ENCODE data around the gene PRUNE2.

The PRUNE2 gene

GRCh38 chr9:76944011-76944410 lies 38.1 kb upstream of the PRUNE2 start:
- no peak overlapping the region for H3K4me3 ChIP-seq (ENCODE audit: low read depth in 1 of 2, low read length in 2 of 2)
- H3K9ac ChIP-seq (ENCODE audit: low read depth, low read length), result no peak overlapping the region
- H3K79me2 ChIP-seq (ENCODE audit: insufficient read depth, low read length), result no peaks in the 10 kb centered on the region
- no peak for ATAC-seq (ENCODE audit: insufficient read depth, low read depth)
- no peaks in the 10 kb centered on the region for H3K27me3 ChIP-seq (ENCODE audit: insufficient read depth, low read length, poor library complexity)
- H3K9me3 ChIP-seq (ENCODE audit: insufficient read depth, low read length, severe bottlenecking), result no peaks in the 10 kb centered on the region
- H3K36me3 ChIP-seq (ENCODE audit: insufficient read depth, low read length), result no peaks in the 10 kb centered on the region
- H3K4me1 ChIP-seq (ENCODE audit: insufficient read depth, low read length), result no peaks in the 10 kb centered on the region
- H3K27ac ChIP-seq (ENCODE audit: low read length), result no peak overlapping the region
- no peak for DNase-seq
- no peaks in the 10 kb centered on the region for H4K20me1 ChIP-seq (ENCODE audit: insufficient read depth, low read length)
- H2AFZ ChIP-seq (ENCODE audit: low read depth, low read length), result no peak overlapping the region
- H3K4me2 ChIP-seq (ENCODE audit: insufficient read depth, low read length), result no peak overlapping the region
- TF ChIP-seq CTCF (IDR thresholded peaks at IDR 0.05; ENCODE audit: borderline replicate concordance, extremely low read depth, low read length, poor library complexity, severe bottlenecking) (no peak), EZH2 (IDR thresholded peaks at IDR 0.05; ENCODE audit: borderline replicate concordance, low read depth, low read length, severe bottlenecking) (no peak)

GRCh38 chr9:76943054-76943453 lies 37.1 kb upstream of the PRUNE2 start:
- no peak for DNase-seq
- TF ChIP-seq CTCF (IDR thresholded peaks at IDR 0.05; ENCODE audit: borderline replicate concordance, extremely low read depth, low read length, poor library complexity, severe bottlenecking) (no peak), EZH2 (IDR thresholded peaks at IDR 0.05; ENCODE audit: borderline replicate concordance, low read depth, low read length, severe bottlenecking) (no peak)
- no peaks in the 10 kb centered on the region for H3K27me3 ChIP-seq (ENCODE audit: insufficient read depth, low read length, poor library complexity)

GRCh38 chr9:76932757-76933156 lies 26.8 kb upstream of the PRUNE2 start:
- TF ChIP-seq CTCF (IDR thresholded peaks at IDR 0.05; ENCODE audit: borderline replicate concordance, extremely low read depth, low read length, poor library complexity, severe bottlenecking), result no peak
- TF ChIP-seq EZH2 (IDR thresholded peaks at IDR 0.05; ENCODE audit: borderline replicate concordance, low read depth, low read length, severe bottlenecking), result no peak
- no peak for DNase-seq
- H3K4me3 ChIP-seq (ENCODE audit: low read depth in 1 of 2, low read length in 2 of 2), result no peak overlapping the region

More at GRCh38 chr9:76943054-76943453, 37.1 kb upstream of the PRUNE2 start:
- H3K4me1 ChIP-seq (ENCODE audit: insufficient read depth, low read length), result no peaks in the 10 kb centered on the region
- no peaks in the 10 kb centered on the region for H4K20me1 ChIP-seq (ENCODE audit: insufficient read depth, low read length)
- H3K4me3 ChIP-seq (ENCODE audit: low read depth in 1 of 2, low read length in 2 of 2), result no peak overlapping the region
- no peak overlapping the region for H3K9ac ChIP-seq (ENCODE audit: low read depth, low read length)
- no peaks in the 10 kb centered on the region for H3K79me2 ChIP-seq (ENCODE audit: insufficient read depth, low read length)
- no peaks in the 10 kb centered on the region for H3K36me3 ChIP-seq (ENCODE audit: insufficient read depth, low read length)
- no peak overlapping the region for H3K27ac ChIP-seq (ENCODE audit: low read length)
- ATAC-seq (ENCODE audit: insufficient read depth, low read depth), result no peak
- H2AFZ ChIP-seq (ENCODE audit: low read depth, low read length), result no peak overlapping the region
- no peak overlapping the region for H3K4me2 ChIP-seq (ENCODE audit: insufficient read depth, low read length)
- no peaks in the 10 kb centered on the region for H3K9me3 ChIP-seq (ENCODE audit: insufficient read depth, low read length, severe bottlenecking)

GRCh38 chr9:76932265-76932664 lies 26.4 kb upstream of the PRUNE2 start:
- ATAC-seq (ENCODE audit: insufficient read depth, low read depth) (no peak), DNase-seq (no peak)
- Histone ChIP-seq H3K9ac (ENCODE audit: low read depth, low read length) (no peak overlapping the region), H3K4me2 (ENCODE audit: insufficient read depth, low read length) (no peak overlapping the region), H3K4me3 (ENCODE audit: low read depth in 1 of 2, low read length in 2 of 2) (no peak overlapping the region), H3K27me3 (ENCODE audit: insufficient read depth, low read length, poor library complexity) (no peaks in the 10 kb centered on the region), H3K79me2 (ENCODE audit: insufficient read depth, low read length) (no peaks in the 10 kb centered on the region), H4K20me1 (ENCODE audit: insufficient read depth, low read length) (no peaks in the 10 kb centered on the region), H2AFZ (ENCODE audit: low read depth, low read length) (no peak overlapping the region), H3K27ac (ENCODE audit: low read length) (no peak overlapping the region), H3K4me1 (ENCODE audit: insufficient read depth, low read length) (no peaks in the 10 kb centered on the region), H3K36me3 (ENCODE audit: insufficient read depth, low read length) (no peaks in the 10 kb centered on the region), H3K9me3 (ENCODE audit: insufficient read depth, low read length, severe bottlenecking) (no peaks in the 10 kb centered on the region)
- TF ChIP-seq CTCF (IDR thresholded peaks at IDR 0.05; ENCODE audit: borderline replicate concordance, extremely low read depth, low read length, poor library complexity, severe bottlenecking) (no peak), EZH2 (IDR thresholded peaks at IDR 0.05; ENCODE audit: borderline replicate concordance, low read depth, low read length, severe bottlenecking) (no peak)

More at GRCh38 chr9:76932757-76933156, 26.8 kb upstream of the PRUNE2 start:
- H3K4me1 ChIP-seq (ENCODE audit: insufficient read depth, low read length), result no peaks in the 10 kb centered on the region
- H4K20me1 ChIP-seq (ENCODE audit: insufficient read depth, low read length), result no peaks in the 10 kb centered on the region
- no peaks in the 10 kb centered on the region for H3K36me3 ChIP-seq (ENCODE audit: insufficient read depth, low read length)
- H3K27ac ChIP-seq (ENCODE audit: low read length), result no peak overlapping the region
- no peak for ATAC-seq (ENCODE audit: insufficient read depth, low read depth)
- H2AFZ ChIP-seq (ENCODE audit: low read depth, low read length), result no peak overlapping the region
- H3K9ac ChIP-seq (ENCODE audit: low read depth, low read length), result no peak overlapping the region
- H3K79me2 ChIP-seq (ENCODE audit: insufficient read depth, low read length), result no peaks in the 10 kb centered on the region
- no peaks in the 10 kb centered on the region for H3K9me3 ChIP-seq (ENCODE audit: insufficient read depth, low read length, severe bottlenecking)
- no peaks in the 10 kb centered on the region for H3K27me3 ChIP-seq (ENCODE audit: insufficient read depth, low read length, poor library complexity)
- no peak overlapping the region for H3K4me2 ChIP-seq (ENCODE audit: insufficient read depth, low read length)
